Neural cell (in vitro differentiated cells): Measurements from ENCODE around the gene STX1B.

ENCODE experiments used
- EP300 ChIP-seq: fragments of 450-650 bp; conservative IDR thresholded peaks from 2 replicates; pipeline ENCODE4 v1.6.1; 2014; ENCODE audit warnings: antibody characterized with exemption, mild to moderate bottlenecking, moderate library complexity; ENCODE audit not compliant: poor library complexity, severe bottlenecking
- EZH2 ChIP-seq: fragments of 200-600, 300-800 bp; shearing (Covaris generic), sonication (generic); IDR thresholded peaks from 2 replicates; pipeline ENCODE4 v1.6.1; 2014; ENCODE audit warnings: antibody characterized with exemption, low read length, borderline replicate concordance, mild to moderate bottlenecking; ENCODE audit not compliant: insufficient read depth, poor library complexity, severe bottlenecking
- MXI1 ChIP-seq: fragments of 450-650 bp; conservative IDR thresholded peaks from 2 replicates; pipeline ENCODE4 v1.6.1; 2014; ENCODE audit warnings: antibody characterized with exemption, mild to moderate bottlenecking; ENCODE audit not compliant: poor library complexity, severe bottlenecking
- POLR2AphosphoS5 ChIP-seq: IDR thresholded peaks from 2 replicates; pipeline ENCODE4 v1.6.1; 2012
- RAD21 ChIP-seq: fragments of 450-650 bp; conservative IDR thresholded peaks from 2 replicates; pipeline ENCODE4 v1.6.1; 2014; ENCODE audit warnings: antibody characterized with exemption, mild to moderate bottlenecking, moderate library complexity
- REST ChIP-seq: IDR thresholded peaks from 2 replicates; pipeline ENCODE4 v1.6.1; 2012; ENCODE audit warnings: borderline replicate concordance
- SMC3 ChIP-seq: fragments of 450-650 bp; conservative IDR thresholded peaks from 2 replicates; pipeline ENCODE4 v1.6.1; 2014; ENCODE audit warnings: antibody characterized with exemption, mild to moderate bottlenecking, moderate library complexity; ENCODE audit not compliant: poor library complexity
- TAF1 ChIP-seq: IDR thresholded peaks from 2 replicates; pipeline ENCODE4 v1.6.1; 2012; ENCODE audit warnings: low read depth
- TF ChIP-seq, protein P1 (sequence below): fragments of 450-650 bp; IDR thresholded peaks from 2 replicates; pipeline ENCODE4 v1.5.1; 2014; ENCODE audit warnings: antibody characterized with exemption, mild to moderate bottlenecking, moderate library complexity; ENCODE audit not compliant: poor library complexity, severe bottlenecking

- TF ChIP-seq MXI1 (no peak), POLR2AphosphoS5 (no peak), EP300 (no peak), EZH2 (no peak), REST (no peak), SMC3 (no peak), RAD21 (no peak), TAF1 (no peak)
- TF ChIP-seq, protein P1, sequence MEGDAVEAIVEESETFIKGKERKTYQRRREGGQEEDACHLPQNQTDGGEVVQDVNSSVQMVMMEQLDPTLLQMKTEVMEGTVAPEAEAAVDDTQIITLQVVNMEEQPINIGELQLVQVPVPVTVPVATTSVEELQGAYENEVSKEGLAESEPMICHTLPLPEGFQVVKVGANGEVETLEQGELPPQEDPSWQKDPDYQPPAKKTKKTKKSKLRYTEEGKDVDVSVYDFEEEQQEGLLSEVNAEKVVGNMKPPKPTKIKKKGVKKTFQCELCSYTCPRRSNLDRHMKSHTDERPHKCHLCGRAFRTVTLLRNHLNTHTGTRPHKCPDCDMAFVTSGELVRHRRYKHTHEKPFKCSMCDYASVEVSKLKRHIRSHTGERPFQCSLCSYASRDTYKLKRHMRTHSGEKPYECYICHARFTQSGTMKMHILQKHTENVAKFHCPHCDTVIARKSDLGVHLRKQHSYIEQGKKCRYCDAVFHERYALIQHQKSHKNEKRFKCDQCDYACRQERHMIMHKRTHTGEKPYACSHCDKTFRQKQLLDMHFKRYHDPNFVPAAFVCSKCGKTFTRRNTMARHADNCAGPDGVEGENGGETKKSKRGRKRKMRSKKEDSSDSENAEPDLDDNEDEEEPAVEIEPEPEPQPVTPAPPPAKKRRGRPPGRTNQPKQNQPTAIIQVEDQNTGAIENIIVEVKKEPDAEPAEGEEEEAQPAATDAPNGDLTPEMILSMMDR: no peak
These were observed 26.3 kb upstream of the STX1B start for GRCh38 chr16:31036691-31037090.
